ENCODE data around the gene MRPL58. TPM values are rescaled to one million over a fixed set of nuclear protein-coding genes. Genes with fewer than 3 reads are reported as not detected.

MRPL58 gene
- total RNA-seq, 1 donor, result 23.5 TPM

DNA sequence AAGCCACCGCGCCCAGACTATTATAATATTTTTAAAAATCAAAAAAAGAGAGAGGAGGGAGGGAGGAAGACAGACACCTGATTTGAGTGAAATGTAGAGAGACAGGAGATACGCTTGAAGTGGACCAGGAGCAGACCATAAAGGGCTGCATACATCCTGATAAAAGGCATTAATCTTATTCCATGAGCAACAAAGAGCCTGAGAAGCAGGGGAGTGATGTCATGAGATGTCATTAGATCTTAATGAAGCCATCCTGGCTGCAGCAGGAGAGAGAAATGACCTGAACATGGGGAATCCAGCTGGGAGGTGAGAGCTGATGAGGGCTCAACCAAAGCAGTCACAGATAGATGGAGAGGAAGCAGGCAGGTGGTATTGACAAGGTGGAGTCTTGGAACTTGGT is 34.7 kb upstream of the MRPL58 start:
- H3K79me2 ChIP-seq (ENCODE audit: insufficient read depth, low read length), result no peaks in the 10 kb centered on the region
- H3K9me3 ChIP-seq (ENCODE audit: low read depth, low read length), result no peaks in the 10 kb centered on the region
- no peak overlapping the region for H3K27ac ChIP-seq (ENCODE audit: low read depth, low read length)
- TF ChIP-seq, protein P1, sequence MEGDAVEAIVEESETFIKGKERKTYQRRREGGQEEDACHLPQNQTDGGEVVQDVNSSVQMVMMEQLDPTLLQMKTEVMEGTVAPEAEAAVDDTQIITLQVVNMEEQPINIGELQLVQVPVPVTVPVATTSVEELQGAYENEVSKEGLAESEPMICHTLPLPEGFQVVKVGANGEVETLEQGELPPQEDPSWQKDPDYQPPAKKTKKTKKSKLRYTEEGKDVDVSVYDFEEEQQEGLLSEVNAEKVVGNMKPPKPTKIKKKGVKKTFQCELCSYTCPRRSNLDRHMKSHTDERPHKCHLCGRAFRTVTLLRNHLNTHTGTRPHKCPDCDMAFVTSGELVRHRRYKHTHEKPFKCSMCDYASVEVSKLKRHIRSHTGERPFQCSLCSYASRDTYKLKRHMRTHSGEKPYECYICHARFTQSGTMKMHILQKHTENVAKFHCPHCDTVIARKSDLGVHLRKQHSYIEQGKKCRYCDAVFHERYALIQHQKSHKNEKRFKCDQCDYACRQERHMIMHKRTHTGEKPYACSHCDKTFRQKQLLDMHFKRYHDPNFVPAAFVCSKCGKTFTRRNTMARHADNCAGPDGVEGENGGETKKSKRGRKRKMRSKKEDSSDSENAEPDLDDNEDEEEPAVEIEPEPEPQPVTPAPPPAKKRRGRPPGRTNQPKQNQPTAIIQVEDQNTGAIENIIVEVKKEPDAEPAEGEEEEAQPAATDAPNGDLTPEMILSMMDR (IDR thresholded peaks at IDR 0.05; ENCODE audit: extremely low read depth, low read depth, low read length), result no peak
- no peaks in the 10 kb centered on the region for H4K20me1 ChIP-seq (ENCODE audit: insufficient read depth, low read length)
- H2AFZ ChIP-seq (ENCODE audit: low read length), result no peak overlapping the region
- peaks cover 32% of the 10 kb centered on the region for H3K27me3 ChIP-seq (ENCODE audit: insufficient read depth, low read length)
- no peak overlapping the region for H3K4me3 ChIP-seq (ENCODE audit: insufficient read depth, low read length)
- no peak overlapping the region for H3K4me2 ChIP-seq (ENCODE audit: insufficient read depth, low read length)
- H3K36me3 ChIP-seq (ENCODE audit: insufficient read depth, low read length), result no peaks in the 10 kb centered on the region
- H3K4me1 ChIP-seq (ENCODE audit: insufficient read depth, low read length), result peaks cover 13% of the 10 kb centered on the region
- peak; percentile 76 for DNase-seq (ENCODE audit: insufficient read length, low spot score, missing footprints)

DNA sequence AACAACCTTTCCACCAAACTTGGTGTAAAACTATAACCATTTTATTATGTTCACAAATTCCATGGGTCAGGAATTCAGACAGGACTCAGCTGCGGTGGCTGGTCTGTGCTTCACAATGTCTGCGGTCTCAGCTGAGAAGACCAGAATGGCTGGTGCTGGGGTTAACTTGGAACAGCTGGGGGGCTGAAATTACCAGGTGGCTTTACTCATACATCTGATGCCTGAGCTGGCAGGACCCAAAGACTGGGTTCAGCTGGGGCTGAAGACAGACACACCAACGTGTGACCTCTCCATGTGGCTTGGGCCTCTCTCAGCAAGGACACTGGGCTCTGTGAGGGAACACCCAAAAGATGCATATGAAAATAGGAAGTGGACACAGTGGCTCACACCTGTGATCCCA is 34.2 kb upstream of the MRPL58 start:
- Histone ChIP-seq H4K20me1 (ENCODE audit: insufficient read depth, low read length) (no peaks in the 10 kb centered on the region), H3K79me2 (ENCODE audit: insufficient read depth, low read length) (no peaks in the 10 kb centered on the region), H3K4me2 (ENCODE audit: insufficient read depth, low read length) (no peak overlapping the region), H3K4me1 (ENCODE audit: insufficient read depth, low read length) (peaks cover 13% of the 10 kb centered on the region), H3K27ac (ENCODE audit: low read depth, low read length) (no peak overlapping the region), H2AFZ (ENCODE audit: low read length) (no peak overlapping the region), H3K27me3 (ENCODE audit: insufficient read depth, low read length) (peaks cover 28% of the 10 kb centered on the region), H3K36me3 (ENCODE audit: insufficient read depth, low read length) (no peaks in the 10 kb centered on the region), H3K4me3 (ENCODE audit: insufficient read depth, low read length) (no peak overlapping the region), H3K9me3 (ENCODE audit: low read depth, low read length) (no peaks in the 10 kb centered on the region)
- TF ChIP-seq, protein P1 (IDR thresholded peaks at IDR 0.05; ENCODE audit: extremely low read depth, low read depth, low read length), result no peak
- DNase-seq (ENCODE audit: insufficient read length, low spot score, missing footprints), result peak; percentile 11

DNA sequence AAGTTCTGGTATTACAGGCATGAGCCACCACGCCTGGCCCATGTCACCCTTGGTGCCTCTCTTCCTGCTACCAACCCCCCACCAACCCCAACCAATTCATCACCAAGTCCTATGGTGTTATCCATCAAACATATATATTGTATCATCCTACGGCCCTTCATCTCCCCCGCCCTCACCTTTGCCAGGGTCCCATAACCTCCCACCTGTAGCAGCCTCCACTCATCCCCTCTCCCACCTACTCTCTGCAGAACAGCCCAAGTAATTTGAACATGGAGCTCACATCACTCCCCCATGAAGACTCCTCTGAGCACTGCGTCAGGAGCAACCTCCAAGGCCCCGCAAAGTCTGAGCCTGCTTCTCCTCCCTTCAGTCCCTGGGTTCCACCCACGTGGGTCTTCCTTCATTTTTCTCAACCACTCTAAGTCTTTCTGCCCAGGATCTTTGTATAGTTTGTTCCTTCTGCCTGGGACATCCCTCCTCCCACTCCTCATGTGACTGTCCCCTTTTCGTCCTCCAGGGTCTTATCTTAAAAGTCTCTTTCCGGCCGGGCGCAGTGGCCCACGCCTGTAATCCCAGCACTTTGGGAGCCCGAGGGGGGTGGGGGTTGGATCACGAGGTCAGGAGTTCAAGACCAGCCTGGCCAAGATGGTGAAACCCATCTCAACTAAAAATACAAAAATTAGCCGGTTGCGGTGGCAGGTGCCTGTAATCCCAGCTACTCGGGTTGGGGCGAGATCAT is 32.9 kb upstream of the MRPL58 start:
- peaks cover 13% of the 10 kb centered on the region for H3K4me1 ChIP-seq (ENCODE audit: insufficient read depth, low read length)
- H3K27me3 ChIP-seq (ENCODE audit: insufficient read depth, low read length), result peaks cover 17% of the 10 kb centered on the region
- no peaks in the 10 kb centered on the region for H3K36me3 ChIP-seq (ENCODE audit: insufficient read depth, low read length)
- no peak overlapping the region for H2AFZ ChIP-seq (ENCODE audit: low read length)
- no peak overlapping the region for H3K4me3 ChIP-seq (ENCODE audit: insufficient read depth, low read length)
- no peak overlapping the region for H3K4me2 ChIP-seq (ENCODE audit: insufficient read depth, low read length)
- no peaks in the 10 kb centered on the region for H4K20me1 ChIP-seq (ENCODE audit: insufficient read depth, low read length)
- no peak overlapping the region for H3K27ac ChIP-seq (ENCODE audit: low read depth, low read length)
- DNase-seq (ENCODE audit: insufficient read length, low spot score, missing footprints), result peak; percentile 61
- no peaks in the 10 kb centered on the region for H3K9me3 ChIP-seq (ENCODE audit: low read depth, low read length)
- TF ChIP-seq, protein P1 (IDR thresholded peaks at IDR 0.05; ENCODE audit: extremely low read depth, low read depth, low read length), result no peak
- no peaks in the 10 kb centered on the region for H3K79me2 ChIP-seq (ENCODE audit: insufficient read depth, low read length)

DNA sequence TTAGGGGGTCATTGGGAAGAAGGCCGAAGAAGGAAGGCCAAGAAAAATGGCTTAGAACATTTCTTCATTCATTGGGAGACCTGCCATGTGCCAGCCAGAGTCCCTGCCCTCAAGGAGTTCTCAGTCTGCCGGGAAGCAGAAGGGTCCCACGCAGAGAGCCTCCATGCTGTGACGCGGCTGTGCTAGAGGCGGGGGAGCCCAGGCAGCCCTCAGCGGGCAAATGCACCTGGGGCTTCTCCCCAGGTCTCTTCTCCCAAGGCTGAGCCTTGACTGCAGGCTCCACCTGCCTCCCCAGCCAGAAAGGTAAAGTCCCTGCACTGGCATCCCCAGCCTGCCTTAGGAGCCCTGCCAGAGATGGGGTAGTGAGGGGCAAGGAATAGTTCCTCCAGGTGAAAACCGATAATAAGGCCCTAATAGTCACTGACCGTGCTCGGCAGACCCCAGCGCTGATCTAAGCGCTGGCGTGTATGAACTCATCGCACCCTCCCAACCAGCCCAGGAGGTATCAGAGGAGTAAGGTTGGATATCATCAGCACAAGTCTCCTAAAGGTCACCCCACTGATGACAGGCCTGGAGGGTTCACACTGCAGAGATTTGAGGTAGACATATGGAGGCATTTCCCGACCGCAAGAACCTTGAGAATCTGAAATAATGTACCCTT is 31.0 kb upstream of the MRPL58 start:
- Histone ChIP-seq H3K4me3 (ENCODE audit: insufficient read depth, low read length) (peak overlapping the region; percentile 89), H3K36me3 (ENCODE audit: insufficient read depth, low read length) (no peaks in the 10 kb centered on the region), H3K4me1 (ENCODE audit: insufficient read depth, low read length) (peaks cover 13% of the 10 kb centered on the region), H4K20me1 (ENCODE audit: insufficient read depth, low read length) (no peaks in the 10 kb centered on the region), H3K9me3 (ENCODE audit: low read depth, low read length) (no peaks in the 10 kb centered on the region), H2AFZ (ENCODE audit: low read length) (peak overlapping the region; percentile 95), H3K4me2 (ENCODE audit: insufficient read depth, low read length) (peak overlapping the region; percentile 97), H3K27ac (ENCODE audit: low read depth, low read length) (peak overlapping the region; percentile 46), H3K27me3 (ENCODE audit: insufficient read depth, low read length) (peaks cover 10% of the 10 kb centered on the region), H3K79me2 (ENCODE audit: insufficient read depth, low read length) (no peaks in the 10 kb centered on the region)
- TF ChIP-seq, protein P1 (IDR thresholded peaks at IDR 0.05; ENCODE audit: extremely low read depth, low read depth, low read length), result no peak
- peak; percentile 73 for DNase-seq (ENCODE audit: insufficient read length, low spot score, missing footprints)

Measured in osteoblast (primary cell).